Hepatocyte (in vitro differentiated cells): ENCODE data around the gene SLC39A7.

ENCODE experiments used
- CTCF ChIP-seq: fragments of 200-600 bp; sonication (generic); IDR thresholded peaks from 2 replicates; pipeline ENCODE4 v1.5.1; 2016; ENCODE audit warnings: antibody characterized with exemption, mild to moderate bottlenecking; ENCODE audit not compliant: poor library complexity
- EZH2phosphoT487 ChIP-seq: fragments of 200-600 bp; sonication (generic); IDR thresholded peaks from one replicate; pipeline ENCODE4 v1.6.1; 2018; ENCODE audit warnings: antibody characterized with exemption, mild to moderate bottlenecking, low read depth, moderate library complexity; ENCODE audit not compliant: unreplicated experiment, severe bottlenecking

DNA sequence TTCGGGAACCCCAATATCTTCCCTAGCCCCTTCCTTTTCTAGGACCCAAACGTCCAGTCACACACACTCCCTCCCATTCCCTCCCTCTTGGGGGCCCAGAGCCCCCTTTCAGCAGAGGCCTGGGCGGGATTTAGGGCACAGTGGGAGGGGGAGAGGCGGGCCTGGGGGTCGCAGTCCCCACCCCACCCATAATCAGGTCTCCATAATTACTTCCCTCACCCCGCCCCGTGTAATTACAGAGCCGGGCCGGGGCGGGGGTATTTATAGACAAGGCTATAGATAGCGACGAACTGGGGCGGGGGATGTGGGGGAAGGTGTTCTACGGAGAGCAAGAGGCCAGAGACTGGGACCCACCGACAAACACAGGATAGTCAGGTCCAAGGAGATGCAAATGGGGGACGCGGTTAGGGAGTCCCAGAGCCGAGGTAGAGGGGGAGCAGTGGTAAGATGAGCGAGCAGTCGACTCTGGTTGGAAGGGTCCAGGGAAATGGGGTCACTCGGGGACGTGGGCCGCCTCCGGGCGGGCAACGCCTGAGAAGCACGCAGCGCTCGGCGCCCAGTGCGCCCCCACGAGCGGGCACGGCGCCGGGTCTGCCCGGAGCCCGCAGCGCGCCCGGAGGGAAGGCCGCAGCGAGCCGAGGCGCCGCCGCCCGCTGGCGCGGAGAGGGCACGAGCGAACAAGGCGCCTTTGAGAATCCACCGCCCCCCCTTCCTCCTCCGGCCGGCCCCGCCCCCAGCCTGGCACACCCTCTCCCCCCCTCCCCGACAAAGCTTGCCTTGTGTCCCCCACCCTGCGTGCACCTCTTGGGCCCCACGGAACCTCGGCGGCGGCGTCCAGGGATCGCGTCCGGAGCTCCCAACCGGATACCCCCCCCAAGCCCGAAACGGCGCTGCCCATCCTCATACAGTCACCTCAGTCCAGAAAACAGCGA lies 7.7 kb upstream of the SLC39A7 start:
- TF ChIP-seq CTCF (no peak), EZH2phosphoT487 (no peak)
